Motor neuron (in vitro differentiated cells): Measurements from ENCODE around the gene GRIK3. TPM values are rescaled to one million over a fixed set of nuclear protein-coding genes. Genes with fewer than 3 reads are reported as not detected.
A peak's percentile ranks its signal among the peaks of the same experiment; 100 is the strongest.

ENCODE experiments used
- ATAC-seq, 8 experiments: fragments of 200-7000 bp; cut with Tn5 transposase; replicated peaks in 6 of 8; 2 replicates each; pipeline ENCODE4 v1.8.0; 2021; ENCODE audit warnings: mild to moderate bottlenecking in 8 of 8, moderate library complexity in 8 of 8
- H3K27ac ChIP-seq, 2 donors: fragments of 250-450 bp; sonication (Bioruptor Pico); 2 replicates each; pipeline ENCODE4 v1.9.0; 2021; ENCODE audit warnings: antibody characterized with exemption in 2 of 2, mild to moderate bottlenecking in 2 of 2, moderate library complexity in 1 of 2
- H3K4me1 ChIP-seq, 2 donors: fragments of 250-450 bp; sonication (Bioruptor Pico); replicated peaks in 1 of 2; 2 replicates each; pipeline ENCODE4 v1.6.1; 2021; ENCODE audit warnings: antibody characterized with exemption in 2 of 2, mild to moderate bottlenecking in 2 of 2, moderate library complexity in 1 of 2
- H3K4me3 ChIP-seq, 5 donors: fragments of 250-450 bp; sonication (Bioruptor Pico); 2 replicates each; pipeline ENCODE4 v1.9.0; 2021; ENCODE audit warnings: antibody characterized with exemption in 5 of 5, mild to moderate bottlenecking in 5 of 5, moderate library complexity in 4 of 5
- WGBS, 10 experiments: fragments of 450-650 bp; shearing (Covaris generic); methylation state at CpG; one replicate each; pipeline ENCODE4 v1.0.0; 2022; 5-methylcytosine and 5-hydroxymethylcytosine counted together
- in situ Hi-C, 9 experiments: fragments of 400-800 bp; cut with MboI; loops; one replicate each; pipeline ENCODE4 v1.15.0; 2021; ENCODE audit warnings: low sequenced_read_pairs in 9 of 9, low pct_unique_long_range_greater_than_20kb in 2 of 9; ENCODE audit not compliant: unreplicated experiment in 9 of 9
- total RNA-seq, 8 experiments: library from RNA; unstranded; fragments of 300-600 nt; gene quantifications; 2 replicates each; pipeline versions ENCODE4 v1.2.3 to v1.2.4, GENCODE V29; 2022

GRIK3 gene
- total RNA-seq, 8 experiments from 2014 or later, result 0.73 to 21.1 (median 11.9) TPM

DNA sequence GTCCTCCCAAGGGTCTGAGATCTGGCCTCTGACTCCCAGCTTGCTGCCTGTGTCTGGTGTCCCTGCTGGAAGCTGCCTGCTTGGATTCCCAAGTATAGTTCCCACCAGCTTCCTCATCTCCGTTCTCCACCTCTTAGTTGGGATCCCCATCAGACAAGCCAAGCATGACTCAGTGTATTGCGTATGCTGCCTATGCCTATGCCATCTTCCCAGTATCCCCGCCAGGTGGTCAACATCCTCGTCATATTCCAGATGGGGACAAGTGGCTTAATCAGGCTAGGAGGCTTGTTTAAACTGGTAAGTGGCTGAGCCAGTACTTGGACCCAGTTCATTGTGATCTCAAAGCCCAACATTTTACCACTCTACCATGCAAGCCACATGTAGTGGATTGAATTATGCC is 204.4 kb downstream of the GRIK3 start:
- no peak for ATAC-seq
- Histone ChIP-seq H3K4me1 (peaks cover 11 to 16% of the 10 kb centered on the region in 2 donors), H3K27ac (no peak overlapping the region), H3K4me3 (no peak overlapping the region)
- in situ Hi-C loops, result no loop called here
- WGBS, 10 experiments, result 27 to 100% (median 87%) methylated on average over 1 to 4 of the region's 4 CpGs; no CpG with 5 or more reads in 3 of the 10 experiments

DNA sequence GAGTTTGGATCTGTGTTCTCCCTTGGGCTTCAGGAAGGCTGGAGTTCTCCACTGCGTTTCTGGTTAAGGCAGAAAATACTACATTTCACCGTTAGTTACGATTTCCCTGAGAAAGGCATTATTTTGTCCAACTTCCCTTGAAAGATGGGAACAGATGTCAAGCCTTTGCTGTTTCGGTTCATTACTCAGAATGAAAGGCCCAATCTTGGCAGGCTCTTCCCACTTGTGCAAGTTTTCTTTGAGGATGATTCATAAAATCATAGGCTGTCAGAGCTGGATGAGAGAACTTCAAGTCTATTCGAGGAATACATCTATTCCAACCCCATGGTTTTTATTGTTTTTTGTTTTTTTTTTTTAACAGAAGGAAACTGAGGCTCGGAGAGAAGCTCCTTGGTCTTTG is 205.2 kb downstream of the GRIK3 start:
- in situ Hi-C loops, result no loop called here
- Histone ChIP-seq H3K4me3 (no peak overlapping the region), H3K27ac (no peak overlapping the region), H3K4me1 (peaks cover 16 to 18% of the 10 kb centered on the region in 2 donors)
- WGBS, 10 experiments, result 4 to 92% (median 57%) methylated on average over 2 to 6 of the region's 6 CpGs
- ATAC-seq, result no peak

DNA sequence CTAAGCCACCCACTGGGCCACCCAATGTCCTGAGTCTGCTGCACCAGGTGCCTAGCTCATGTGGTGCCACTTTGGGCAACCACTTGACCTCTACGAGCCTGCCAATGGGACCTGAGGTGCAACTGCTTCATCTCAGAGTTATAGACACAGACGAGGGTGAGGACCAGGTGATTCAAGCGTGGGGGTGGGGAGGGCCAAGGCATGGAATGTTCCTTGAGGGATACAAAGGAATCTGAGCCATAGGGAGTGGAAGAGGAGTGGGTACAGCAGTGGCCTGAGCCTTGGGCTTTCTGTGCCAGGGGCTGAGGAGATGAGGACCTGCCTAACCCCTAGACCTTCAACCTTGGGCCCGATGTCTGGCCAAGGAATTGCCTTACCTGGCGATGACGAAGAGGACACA is 209.1 kb downstream of the GRIK3 start:
- in situ Hi-C loops, result no loop called here

DNA sequence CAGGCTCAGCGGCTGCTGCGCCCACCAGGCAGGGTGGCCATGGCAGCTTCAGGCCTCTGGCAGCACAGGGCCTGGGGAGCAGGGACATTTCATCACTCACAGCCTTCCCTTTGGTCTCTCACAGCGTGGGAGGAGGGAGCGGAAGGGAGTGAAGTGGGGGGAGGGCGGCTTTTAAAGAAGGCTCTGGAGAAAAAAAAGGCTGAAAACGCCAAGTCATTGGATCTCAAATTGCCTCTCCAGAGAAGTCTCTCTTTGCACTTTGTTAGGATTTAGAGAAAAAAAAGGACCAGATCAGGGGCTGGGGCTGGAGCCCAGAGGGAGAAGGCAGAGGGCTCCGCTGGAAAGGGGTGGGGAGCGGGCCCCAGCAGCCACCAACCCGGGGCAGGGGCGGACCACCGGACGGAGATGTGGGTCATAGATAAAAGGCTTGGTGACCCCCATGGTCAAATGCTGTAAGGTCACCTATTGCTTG is 209.9 kb downstream of the GRIK3 start:
- in situ Hi-C loops, result no loop called here
- H3K27ac ChIP-seq, result peak overlapping the region; percentile 46 to 63
- 10 to 43% (median 28%) methylated on average over 2 to 6 of the region's 12 CpGs; no CpG with 5 or more reads in 6 of the 10 experiments for WGBS, 10 experiments
- peak in 7 of 8 experiments; percentile 22 to 97 (median 96) for ATAC-seq
- peaks cover 18 to 24% of the 10 kb centered on the region in 2 donors for H3K4me1 ChIP-seq
- H3K4me3 ChIP-seq, result no peak overlapping the region

More for the DNA sequence above, 209.1 kb downstream of the GRIK3 start:
- Histone ChIP-seq H3K27ac (no peak overlapping the region), H3K4me1 (peaks cover 18 to 24% of the 10 kb centered on the region in 2 donors), H3K4me3 (no peak overlapping the region)
- ATAC-seq, result no peak
- WGBS, 10 experiments, result 0 to 96% (median 93%) methylated on average over 1 to 6 of the region's 6 CpGs; no CpG with 5 or more reads in 4 of the 10 experiments

DNA sequence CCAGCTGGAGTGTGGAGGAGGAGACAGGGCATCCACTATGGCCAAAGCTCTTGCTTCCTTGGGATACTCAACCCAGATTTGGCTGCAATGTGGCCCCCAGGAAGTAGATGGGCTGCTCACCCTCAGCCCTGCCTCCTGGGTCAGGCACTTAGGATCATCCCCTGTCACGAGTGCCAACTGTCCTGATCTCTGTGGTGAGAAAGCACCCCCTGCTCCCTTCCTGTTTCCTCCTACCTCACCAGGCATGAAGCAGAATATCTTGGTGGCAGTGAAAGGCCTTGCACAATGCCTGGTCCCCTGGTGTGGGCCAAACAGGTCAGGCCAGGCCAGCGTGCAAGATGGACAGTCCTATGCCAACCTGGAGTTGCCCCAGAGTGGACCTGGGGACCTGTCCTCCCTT is 211.7 kb downstream of the GRIK3 start:
- WGBS, 10 experiments, result 0 to 100% (median 85%) methylated on average over 1 to 2 of the region's 2 CpGs; no CpG with 5 or more reads in 6 of the 10 experiments
- no peak for ATAC-seq
- in situ Hi-C loops, result no loop called here
- H3K27ac ChIP-seq, result no peak overlapping the region
- no peak overlapping the region for H3K4me3 ChIP-seq
- peaks cover 18 to 24% of the 10 kb centered on the region in 2 donors for H3K4me1 ChIP-seq

DNA sequence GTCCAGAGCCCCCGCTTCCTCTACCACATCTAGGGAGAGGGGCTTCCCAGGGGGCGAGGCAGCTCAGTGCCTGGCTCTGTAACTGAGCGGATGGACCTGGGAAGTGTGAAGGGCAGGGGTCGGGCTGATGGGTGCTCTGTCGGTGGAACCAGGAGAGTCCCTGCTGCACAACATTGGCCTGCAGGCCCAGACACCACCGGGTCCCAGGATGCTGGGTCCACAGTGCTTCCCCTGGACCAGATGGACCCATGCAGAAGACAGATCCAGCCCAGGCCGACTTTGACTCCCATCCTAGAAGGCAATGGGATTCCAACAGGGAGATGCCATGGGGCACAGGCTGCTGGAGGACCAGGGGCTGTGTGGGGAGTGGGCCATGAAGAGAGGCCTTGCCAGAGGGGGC is 212.9 kb downstream of the GRIK3 start:
- H3K4me1 ChIP-seq, result peaks cover 13 to 24% of the 10 kb centered on the region in 2 donors
- H3K27ac ChIP-seq, result no peak overlapping the region
- ATAC-seq, result no peak
- in situ Hi-C loops, result no loop called here
- WGBS, 10 experiments, result 0 to 82% (median 9%) methylated on average over 1 to 6 of the region's 7 CpGs; no CpG with 5 or more reads in 6 of the 10 experiments
- no peak overlapping the region for H3K4me3 ChIP-seq

DNA sequence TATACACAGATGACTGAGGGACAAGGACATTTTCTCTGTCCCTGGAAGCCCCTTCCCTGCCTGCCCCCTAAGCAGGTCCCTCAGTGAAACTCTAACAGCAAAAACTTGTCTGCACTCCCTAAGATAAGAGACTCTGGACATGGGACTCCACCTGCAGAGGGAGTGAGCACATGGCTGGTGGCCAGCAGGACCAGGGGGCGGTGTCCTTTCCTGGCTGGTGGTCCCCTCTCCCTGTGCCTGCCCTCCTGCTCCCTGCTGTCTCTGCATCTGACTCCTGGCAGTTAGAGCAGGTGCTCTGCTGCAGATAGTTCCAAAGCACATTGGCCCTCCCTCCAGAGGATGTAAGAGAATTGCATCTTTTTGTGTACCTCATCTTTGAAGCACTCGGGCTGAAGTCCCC is 215.5 kb downstream of the GRIK3 start:
- WGBS, 10 experiments, result 0 to 83% (median 67%) methylated on average over 1 to 2 of the region's 2 CpGs; no CpG with 5 or more reads in 3 of the 10 experiments
- ATAC-seq, result no peak
- no peak overlapping the region for H3K27ac ChIP-seq
- in situ Hi-C loops, result no loop called here
- H3K4me1 ChIP-seq, result peaks cover 4 to 17% of the 10 kb centered on the region in 2 donors
- no peak overlapping the region for H3K4me3 ChIP-seq

DNA sequence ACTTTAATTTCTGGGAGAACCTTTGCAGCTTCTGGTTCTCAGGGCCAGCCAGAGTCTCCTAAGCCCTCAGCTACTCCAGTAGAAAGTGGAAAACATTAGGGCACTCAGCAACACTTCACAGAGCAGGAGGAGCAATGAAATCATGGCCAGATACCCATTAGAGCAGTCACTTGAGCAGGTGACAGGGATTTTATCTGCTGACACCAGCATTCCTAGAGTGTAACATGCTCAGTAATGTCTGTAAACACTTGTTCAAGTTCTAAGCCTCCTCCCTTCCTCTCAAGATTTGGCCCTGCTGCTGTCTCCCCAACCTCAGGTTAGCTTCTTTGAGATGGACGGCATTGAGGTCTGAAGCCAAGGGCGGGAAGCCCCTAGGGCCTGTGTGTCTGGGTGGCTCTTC is 218.0 kb downstream of the GRIK3 start:
- Histone ChIP-seq H3K4me1 (peaks cover 5 to 20% of the 10 kb centered on the region in 2 donors), H3K27ac (no peak overlapping the region), H3K4me3 (no peak overlapping the region)
- in situ Hi-C loops, result no loop called here
- ATAC-seq, result no peak
- WGBS, 10 experiments, result 6 to 100% (median 88%) methylated on average over 1 to 2 of the region's 2 CpGs; no CpG with 5 or more reads in 6 of the 10 experiments

DNA sequence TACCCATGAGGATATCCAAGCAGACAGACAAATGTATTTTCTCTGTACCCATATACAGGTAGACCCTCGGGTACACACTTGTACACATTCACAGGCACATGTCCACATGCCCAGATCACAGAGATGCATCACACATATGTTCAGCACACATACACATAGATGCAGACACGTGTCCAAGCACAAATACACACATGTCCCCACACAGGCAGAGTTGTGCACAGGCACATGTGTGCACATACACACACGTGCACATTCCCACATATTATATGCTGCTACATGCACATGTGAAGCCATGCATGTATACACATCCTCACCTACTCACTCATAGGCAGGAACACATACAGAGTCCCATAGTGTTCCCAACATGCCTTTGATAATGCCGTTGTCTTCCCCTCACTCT is 219.5 kb downstream of the GRIK3 start:
- peak in 2 of 8 experiments; percentile 12 for ATAC-seq
- WGBS, 10 experiments, result 0 to 92% (median 66%) methylated on average over 2 to 3 of the region's 4 CpGs; no CpG with 5 or more reads in 3 of the 10 experiments
- in situ Hi-C loops, result no loop called here
- Histone ChIP-seq H3K4me1 (peaks cover 5 to 12% of the 10 kb centered on the region in 2 donors), H3K4me3 (no peak overlapping the region), H3K27ac (no peak overlapping the region)

DNA sequence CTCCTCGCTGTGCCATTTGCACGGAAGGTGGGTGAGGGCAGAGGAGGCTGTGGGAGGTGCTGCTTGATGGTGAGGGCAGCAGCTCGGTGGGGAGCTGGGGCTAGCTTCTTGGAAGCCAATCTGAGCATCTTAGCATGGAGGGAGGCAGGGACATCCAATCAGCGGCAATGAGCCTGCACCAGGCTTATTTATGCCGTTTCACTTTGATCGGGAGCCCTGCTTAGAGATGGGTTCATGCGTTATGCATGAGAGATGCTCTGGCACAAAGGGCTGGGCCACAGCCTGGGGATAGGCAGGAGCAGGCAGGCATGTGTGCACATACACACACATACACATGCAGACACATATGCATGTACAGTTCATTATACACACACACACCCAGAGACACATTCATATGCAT is 220.2 kb downstream of the GRIK3 start:
- WGBS, 10 experiments, result 49 to 71% (median 68%) methylated on average over 3 to 5 of the region's 7 CpGs; no CpG with 5 or more reads in 5 of the 10 experiments
- ATAC-seq, result peak in 5 of 8 experiments; percentile 74 to 90 (median 89)
- in situ Hi-C loops, result no loop called here
- Histone ChIP-seq H3K4me3 (no peak overlapping the region), H3K27ac (no peak overlapping the region), H3K4me1 (peaks cover 5 to 12% of the 10 kb centered on the region in 2 donors)

DNA sequence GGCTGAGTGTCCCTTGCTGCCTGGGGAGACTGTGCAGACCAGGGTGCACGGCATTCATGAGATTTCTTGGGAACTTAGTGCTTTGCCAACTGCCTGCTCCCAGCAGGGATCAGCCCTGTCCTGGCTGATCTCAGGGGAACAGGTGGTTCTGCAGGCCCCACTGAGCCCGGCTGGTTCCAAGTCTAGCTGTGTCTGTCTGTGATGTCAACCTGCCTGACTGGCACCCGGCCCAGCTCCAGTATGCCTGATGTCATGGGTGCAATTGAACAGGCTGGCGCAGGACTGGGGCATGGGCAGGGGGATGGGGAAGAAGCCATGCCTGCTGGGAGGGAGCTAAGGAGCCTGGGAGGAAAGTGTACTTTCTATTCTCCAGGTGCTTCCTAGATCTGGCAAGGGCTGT is 227.1 kb downstream of the GRIK3 start:
- no peak overlapping the region for H3K4me3 ChIP-seq
- WGBS, 10 experiments, result 20 to 100% (median 82%) methylated on average over 1 to 4 of the region's 4 CpGs; no CpG with 5 or more reads in 5 of the 10 experiments
- no peak for ATAC-seq
- peaks cover 3 to 7% of the 10 kb centered on the region in 2 donors for H3K4me1 ChIP-seq
- in situ Hi-C loops, result no loop called here
- no peak overlapping the region for H3K27ac ChIP-seq

DNA sequence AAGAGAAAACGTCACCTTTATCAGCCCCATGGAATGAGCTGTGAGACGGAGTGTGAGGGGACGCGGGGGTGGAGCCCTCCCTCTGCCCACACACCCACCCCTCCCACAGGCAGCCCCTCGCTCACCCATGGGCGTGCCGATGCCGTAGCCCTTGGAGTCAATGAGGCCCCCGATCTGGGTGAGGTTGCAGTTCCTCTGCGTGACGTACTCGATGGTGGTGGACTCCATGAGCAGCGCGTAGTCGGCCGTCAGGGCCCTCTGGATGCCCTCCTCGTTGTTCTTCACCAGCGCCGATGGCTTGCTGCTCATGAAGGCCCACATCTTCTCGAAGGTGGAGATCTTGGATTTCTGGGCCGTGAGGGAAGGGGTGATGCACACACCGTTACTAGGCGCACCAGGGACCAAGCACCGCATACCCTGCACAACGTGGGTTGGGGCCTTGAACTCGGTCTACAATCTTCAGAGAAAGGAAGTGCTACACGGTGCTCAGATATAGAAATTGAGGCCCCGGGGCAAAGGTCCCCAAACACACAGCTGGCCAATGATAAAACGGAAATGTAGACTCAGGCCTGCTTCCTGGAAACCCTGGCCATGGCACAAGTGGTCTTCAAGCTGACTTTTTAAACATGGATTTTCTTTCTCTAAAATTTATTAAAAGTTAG is 228.2 kb downstream of the GRIK3 start:
- peaks cover 3 to 7% of the 10 kb centered on the region in 2 donors for H3K4me1 ChIP-seq
- 0 to 100% (median 91%) methylated on average over 1 to 20 of the region's 29 CpGs; no CpG with 5 or more reads in 2 of the 10 experiments for WGBS, 10 experiments
- no peak for ATAC-seq
- in situ Hi-C loops, result no loop called here
- no peak overlapping the region for H3K27ac ChIP-seq
- H3K4me3 ChIP-seq, result no peak overlapping the region

DNA sequence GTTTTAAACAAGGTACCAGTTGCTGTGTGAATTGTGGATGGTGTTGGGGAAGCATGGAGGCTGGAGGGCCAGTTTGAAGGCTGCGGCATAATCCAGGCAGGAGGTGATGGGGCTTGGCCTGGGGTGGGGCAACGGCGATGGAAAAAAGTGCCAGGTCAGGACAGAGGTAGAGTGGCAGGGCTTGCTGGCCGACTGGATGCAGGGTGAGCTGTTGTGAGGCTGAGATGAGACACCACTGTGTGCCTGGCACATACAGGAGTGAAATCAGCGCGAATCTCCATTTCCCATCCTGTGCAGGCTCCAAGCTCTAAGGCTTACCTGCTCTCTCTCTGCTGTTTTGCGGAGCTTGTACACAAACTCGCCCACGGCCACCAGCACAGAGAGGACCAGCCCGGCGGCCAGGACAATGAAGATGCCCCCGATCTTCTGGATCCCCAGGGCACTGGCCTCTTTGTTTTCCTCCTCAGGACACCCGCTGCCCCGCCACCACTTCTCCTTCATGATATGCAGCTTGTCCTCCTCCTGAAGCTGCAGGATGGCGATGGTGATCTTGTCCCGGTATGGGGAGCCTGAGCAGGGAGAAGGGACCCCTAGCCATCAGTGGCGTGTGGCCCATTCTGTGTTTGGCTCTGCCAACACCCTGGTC is 229.5 kb downstream of the GRIK3 start:
- WGBS, 10 experiments, result 19 to 100% (median 80%) methylated on average over 2 to 11 of the region's 17 CpGs; no CpG with 5 or more reads in 3 of the 10 experiments
- H3K4me3 ChIP-seq, result no peak overlapping the region
- H3K27ac ChIP-seq, result no peak overlapping the region
- in situ Hi-C loops, result no loop called here
- ATAC-seq, result no peak
- peaks cover 3 to 7% of the 10 kb centered on the region in 2 donors for H3K4me1 ChIP-seq
